NT2/D1 (cell line): Measurements from ENCODE around the gene GRK2.

ENCODE experiments used
- DNase-seq: peaks from one replicate; pipeline ENCODE4 v3.0.0-alpha.2; 2011; ENCODE audit warnings: low read depth, low spot score
- H3K27me3 ChIP-seq: 2 replicates; pipeline ENCODE4 v1.6.0; 2011; ENCODE audit warnings: mild to moderate bottlenecking; ENCODE audit not compliant: insufficient read length, insufficient read depth
- H3K36me3 ChIP-seq: 2 replicates; pipeline ENCODE4 v1.6.1; 2011; ENCODE audit warnings: mild to moderate bottlenecking, low read length, mixed read lengths; ENCODE audit not compliant: insufficient read depth, insufficient read length
- H3K4me1 ChIP-seq: 2 replicates; pipeline ENCODE4 v1.5.1; 2011; ENCODE audit not compliant: insufficient read depth, insufficient read length
- H3K4me3 ChIP-seq: 2 replicates; pipeline ENCODE4 v1.5.1; 2011; ENCODE audit warnings: low read depth; ENCODE audit not compliant: insufficient read length
- H3K9ac ChIP-seq: 2 replicates; pipeline ENCODE4 v1.6.0; 2011; ENCODE audit warnings: low read depth; ENCODE audit not compliant: insufficient read length
- H3K9me3 ChIP-seq: 2 replicates; pipeline ENCODE4 v1.5.1; 2011; ENCODE audit warnings: mild to moderate bottlenecking, low read length; ENCODE audit not compliant: insufficient read depth
- SUZ12 ChIP-seq: IDR thresholded peaks from 2 replicates; pipeline ENCODE4 v1.6.1; 2011; ENCODE audit not compliant: insufficient read length, insufficient read depth; ENCODE audit errors: extremely low read depth
- YY1 ChIP-seq: IDR thresholded peaks from 2 replicates; pipeline ENCODE4 v1.6.1; 2011; ENCODE audit not compliant: insufficient read length, insufficient read depth
- ZNF274 ChIP-seq: IDR thresholded peaks from 2 replicates; pipeline ENCODE4 v1.6.1; 2011; ENCODE audit warnings: mild to moderate bottlenecking, low read depth, low read length

The GRK2 gene

DNA sequence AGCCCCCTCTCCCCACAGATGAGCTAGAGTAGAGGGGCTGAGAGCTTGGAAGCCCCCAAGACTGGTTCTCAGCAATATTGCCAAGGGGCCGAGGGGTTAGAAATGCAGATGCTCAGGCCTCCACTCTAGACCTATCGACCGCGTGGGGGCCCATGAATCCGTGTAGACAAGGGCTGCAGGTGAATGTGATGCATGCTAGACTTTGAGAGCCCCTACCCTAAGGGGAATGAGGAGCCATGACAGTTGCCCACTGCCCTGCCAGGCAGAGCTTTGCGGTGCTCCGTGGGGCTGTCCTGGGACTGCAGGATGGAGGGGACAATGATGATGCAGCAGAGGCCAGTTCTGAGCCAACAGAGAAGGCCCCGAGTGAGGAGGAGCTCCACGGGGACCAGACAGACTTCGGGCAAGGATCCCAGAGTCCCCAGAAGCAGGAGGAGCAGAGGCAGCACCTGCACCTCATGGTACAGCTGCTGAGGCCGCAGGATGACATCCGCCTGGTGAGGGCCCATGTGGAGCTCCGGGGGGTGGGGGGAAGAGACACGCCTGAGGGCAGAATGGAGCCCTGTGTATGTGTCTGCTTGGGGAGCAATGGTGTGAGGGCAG, 38.3 kb downstream of the GRK2 start:
- no peak for DNase-seq
- no peak for TF ChIP-seq SUZ12
- TF ChIP-seq ZNF274 = no peak
- TF ChIP-seq YY1 = no peak
- Histone ChIP-seq H3K4me1 (peaks cover 39% of the 10 kb centered on the region), H3K4me3 (peak overlapping the region; percentile 95), H3K36me3 (peaks cover 57% of the 10 kb centered on the region), H3K27me3 (no peaks in the 10 kb centered on the region), H3K9me3 (no peaks in the 10 kb centered on the region), H3K9ac (peak overlapping the region; percentile 96)

- DNase-seq = no peak
- TF ChIP-seq ZNF274 = no peak
- no peak for TF ChIP-seq SUZ12
- no peak for TF ChIP-seq YY1
- Histone ChIP-seq H3K4me3 (no peak overlapping the region), H3K9ac (peak overlapping the region; percentile 27), H3K27me3 (no peaks in the 10 kb centered on the region), H3K36me3 (peaks cover 57% of the 10 kb centered on the region), H3K4me1 (peaks cover 35% of the 10 kb centered on the region), H3K9me3 (no peaks in the 10 kb centered on the region)
These were observed 40.7 kb downstream of the GRK2 start for GRCh38 chr11:67306769-67307544.

DNA sequence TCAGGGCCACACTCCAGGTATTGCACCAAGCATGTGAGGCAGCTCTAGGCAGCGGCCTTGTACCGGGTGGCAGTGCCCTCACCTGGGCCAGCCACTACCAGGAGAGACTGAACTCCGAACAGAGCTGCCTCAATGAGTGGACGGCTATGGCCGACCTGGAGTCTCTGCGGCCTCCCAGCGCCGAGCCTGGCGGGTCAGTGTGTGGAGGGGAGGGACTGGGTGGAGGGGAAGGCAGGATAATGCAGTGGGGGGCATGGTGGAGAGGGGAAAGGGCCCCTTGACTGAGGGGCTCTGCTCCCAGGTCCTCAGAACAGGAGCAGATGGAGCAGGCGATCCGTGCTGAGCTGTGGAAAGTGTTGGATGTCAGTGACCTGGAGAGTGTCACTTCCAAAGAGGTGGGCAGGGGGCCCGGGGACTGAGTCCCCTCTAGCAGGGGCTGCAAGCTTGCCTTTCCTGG, 41.3 kb downstream of the GRK2 start:
- H3K4me3 ChIP-seq = no peak overlapping the region
- H3K36me3 ChIP-seq = peaks cover 57% of the 10 kb centered on the region
- H3K9ac ChIP-seq = no peak overlapping the region
- H3K27me3 ChIP-seq = no peaks in the 10 kb centered on the region
- H3K9me3 ChIP-seq = no peaks in the 10 kb centered on the region
- peaks cover 30% of the 10 kb centered on the region for H3K4me1 ChIP-seq
- TF ChIP-seq SUZ12 (no peak), ZNF274 (no peak), YY1 (no peak)
- no peak for DNase-seq

GRCh38 chr11:67308031-67308866, 42.0 kb downstream of the GRK2 start:
- Histone ChIP-seq H3K4me1 (peaks cover 30% of the 10 kb centered on the region), H3K4me3 (no peak overlapping the region), H3K36me3 (peaks cover 57% of the 10 kb centered on the region), H3K9ac (peak overlapping the region; percentile 5), H3K27me3 (no peaks in the 10 kb centered on the region), H3K9me3 (no peaks in the 10 kb centered on the region)
- DNase-seq = no peak
- no peak for TF ChIP-seq YY1
- no peak for TF ChIP-seq ZNF274
- TF ChIP-seq SUZ12 = no peak

- Histone ChIP-seq H3K36me3 (peaks cover 57% of the 10 kb centered on the region), H3K4me3 (no peak overlapping the region), H3K27me3 (no peaks in the 10 kb centered on the region), H3K9me3 (no peaks in the 10 kb centered on the region), H3K9ac (no peak overlapping the region), H3K4me1 (peaks cover 28% of the 10 kb centered on the region)
- TF ChIP-seq ZNF274 (no peak), SUZ12 (no peak), YY1 (no peak)
- DNase-seq = no peak
These were observed 42.9 kb downstream of the GRK2 start for GRCh38 chr11:67309166-67309565.

- TF ChIP-seq YY1 = no peak
- TF ChIP-seq SUZ12 = no peak
- TF ChIP-seq ZNF274 = no peak
- no peak for DNase-seq
- peaks cover 23% of the 10 kb centered on the region for H3K4me1 ChIP-seq
- no peaks in the 10 kb centered on the region for H3K27me3 ChIP-seq
- no peaks in the 10 kb centered on the region for H3K9me3 ChIP-seq
- no peak overlapping the region for H3K4me3 ChIP-seq
- H3K36me3 ChIP-seq = peaks cover 57% of the 10 kb centered on the region
- H3K9ac ChIP-seq = no peak overlapping the region
These were observed 43.4 kb downstream of the GRK2 start for GRCh38 chr11:67309661-67310061.
